GM18951 (cell line): Measurements from ENCODE around the gene TPRG1L.

Source experiments
- POLR2A ChIP-seq: IDR thresholded peaks from 4 replicates; pipeline ENCODE4 v1.6.1; 2011; ENCODE audit warnings: mild to moderate bottlenecking; ENCODE audit not compliant: insufficient read length, insufficient read depth; ENCODE audit errors: extremely low read depth
- in situ Hi-C: fragments of 300-500 bp; cut with MboI; formaldehyde crosslinking; loops from one replicate; pipeline ENCODE4 v1.12.0; 2022; ENCODE audit warnings: low sequenced_read_pairs, mixed read lengths, inconsistent platforms; ENCODE audit not compliant: unreplicated experiment

Gene TPRG1L

GRCh38 chr1:3585940-3586568 lies 38.8 kb upstream of the TPRG1L start:
- no peak for TF ChIP-seq POLR2A

DNA sequence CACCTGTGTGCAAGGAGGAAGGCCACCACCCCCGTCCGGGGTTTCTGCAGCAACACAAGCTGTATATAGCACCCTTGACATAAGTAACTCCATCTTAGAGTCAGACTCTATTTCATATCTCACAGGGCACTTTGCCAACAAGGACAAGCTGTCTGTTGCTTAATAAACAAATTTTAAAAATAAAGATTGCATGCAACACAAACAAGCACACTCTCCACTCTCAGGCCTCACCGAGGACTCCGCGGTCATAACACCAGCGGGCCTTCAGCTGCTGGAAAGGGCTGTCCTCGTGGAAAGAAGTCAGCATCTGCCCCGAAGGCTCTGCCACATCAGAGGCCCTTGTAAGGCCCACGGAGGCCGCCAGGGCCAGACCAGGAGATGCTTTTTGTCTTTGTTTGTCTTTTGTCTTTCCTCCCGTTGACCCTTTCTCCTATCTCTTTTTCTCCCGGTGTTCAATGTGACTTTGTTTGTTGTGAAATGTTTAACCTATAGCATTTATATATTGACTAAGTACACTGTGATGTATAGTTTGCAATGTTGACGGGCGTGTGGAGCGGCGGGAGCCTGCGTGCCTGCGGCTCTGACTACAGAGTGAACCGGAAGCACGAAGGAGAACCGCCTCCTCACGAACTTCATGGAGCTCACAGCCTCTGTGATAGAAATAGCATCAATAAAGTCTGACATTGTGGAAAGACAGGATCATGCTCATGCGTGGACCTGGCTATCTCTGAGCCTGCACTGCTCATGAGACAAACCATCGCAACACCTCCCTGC lies 37.6 kb upstream of the TPRG1L start:
- no peak for TF ChIP-seq POLR2A
- in situ Hi-C loops = no loop called here

More at GRCh38 chr1:3585940-3586568, 38.8 kb upstream of the TPRG1L start:
- in situ Hi-C loops = no loop called here

DNA sequence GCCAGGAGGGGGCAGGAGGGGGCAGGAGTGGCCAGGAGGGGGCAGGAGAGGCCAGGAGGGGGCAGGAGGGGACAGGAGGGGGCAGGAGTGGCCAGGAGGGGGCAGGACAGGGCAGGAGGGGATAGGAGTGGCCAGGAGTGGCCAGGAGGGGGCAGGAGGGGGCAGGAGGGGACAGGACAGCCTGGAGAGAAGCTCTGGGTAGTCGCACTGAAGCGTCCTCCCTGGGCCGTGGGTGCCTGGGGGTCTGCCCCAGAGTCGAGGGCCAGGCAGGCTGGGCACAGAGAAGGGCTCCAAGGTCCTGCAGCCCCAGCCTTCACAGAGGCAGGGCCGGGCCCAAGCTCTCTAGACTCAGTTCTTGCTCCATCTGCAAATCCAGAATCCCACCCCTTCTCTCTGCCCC lies 36.4 kb upstream of the TPRG1L start:
- in situ Hi-C loops = no loop called here
- TF ChIP-seq POLR2A = no peak

DNA sequence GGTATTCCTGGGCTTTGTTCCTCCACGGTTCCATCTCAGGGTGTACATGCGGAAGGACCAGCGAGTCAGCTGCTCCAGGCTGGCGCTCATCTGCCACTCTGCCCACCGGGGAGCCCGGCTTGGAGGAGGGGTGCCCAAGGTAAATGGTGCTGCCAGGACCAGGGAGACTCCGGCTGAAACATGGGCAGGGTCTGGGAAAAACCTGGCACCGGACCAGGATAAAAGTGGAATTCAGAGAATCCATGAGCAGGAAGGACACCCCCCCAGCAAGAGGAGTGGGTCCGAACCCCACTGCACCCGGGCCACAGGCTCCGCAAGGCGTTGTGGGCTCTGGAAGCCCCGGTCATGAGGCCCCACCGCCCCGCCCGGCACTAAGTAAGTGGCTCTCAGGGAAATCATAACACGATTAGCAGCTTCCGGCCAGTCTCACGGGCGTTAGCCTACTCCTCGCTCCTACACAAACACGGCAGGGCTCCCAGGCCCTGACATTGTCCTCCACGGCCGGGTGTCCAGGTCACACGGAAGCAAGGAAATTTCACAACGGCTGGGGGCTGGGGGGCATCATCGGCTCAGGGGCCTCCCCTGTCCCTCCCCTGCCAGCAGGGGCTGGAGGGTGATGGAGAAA lies 34.6 kb upstream of the TPRG1L start:
- in situ Hi-C loops = no loop called here
- TF ChIP-seq POLR2A = no peak

DNA sequence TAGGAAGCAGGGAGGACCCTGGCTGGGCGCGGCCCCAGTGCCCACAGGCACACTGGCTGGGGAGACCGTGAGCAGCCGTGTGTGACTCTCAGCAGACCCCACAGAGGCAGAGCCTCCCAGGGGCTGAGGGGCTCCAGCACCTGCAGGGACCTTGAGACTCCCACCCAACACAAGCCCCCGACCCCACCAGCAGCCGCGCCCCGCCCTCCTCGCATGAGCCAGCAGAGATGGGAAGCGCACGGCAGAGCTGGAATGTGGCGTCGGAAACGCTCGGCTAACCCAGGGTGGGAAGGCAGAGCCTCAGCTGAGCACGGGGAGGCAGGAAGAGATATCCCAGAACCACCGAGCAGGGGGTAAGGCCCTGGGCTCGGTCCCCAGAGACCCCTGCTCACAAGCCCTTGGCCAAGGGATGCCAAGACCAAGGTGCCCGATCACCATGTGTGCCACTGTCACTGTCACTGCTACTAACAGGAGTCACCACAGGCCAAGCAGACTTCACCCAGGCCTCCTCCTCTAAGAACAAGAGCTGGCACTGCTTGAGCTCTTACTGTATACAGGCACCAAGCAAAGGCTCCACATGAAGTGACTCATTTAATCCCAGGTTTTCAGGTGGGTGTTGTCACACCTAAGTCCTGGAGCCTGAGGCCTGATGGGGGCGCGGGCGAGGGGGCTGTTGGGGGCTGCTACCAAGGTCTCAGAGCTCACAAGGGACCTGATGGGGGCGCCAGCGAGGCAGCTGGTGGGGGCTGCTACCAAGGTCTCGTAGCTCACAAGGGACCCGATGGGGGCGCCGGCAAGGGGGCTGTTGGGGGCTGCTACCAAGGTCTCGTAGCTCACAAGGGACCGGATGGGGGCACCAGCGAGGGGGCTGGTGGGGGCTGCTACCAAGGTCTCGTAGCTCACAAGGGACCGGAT lies 33.6 kb upstream of the TPRG1L start:
- no peak for TF ChIP-seq POLR2A
- in situ Hi-C loops = no loop called here

- in situ Hi-C loops = no loop called here
- no peak for TF ChIP-seq POLR2A
These were observed 31.5 kb upstream of the TPRG1L start for GRCh38 chr1:3593334-3593733.

DNA sequence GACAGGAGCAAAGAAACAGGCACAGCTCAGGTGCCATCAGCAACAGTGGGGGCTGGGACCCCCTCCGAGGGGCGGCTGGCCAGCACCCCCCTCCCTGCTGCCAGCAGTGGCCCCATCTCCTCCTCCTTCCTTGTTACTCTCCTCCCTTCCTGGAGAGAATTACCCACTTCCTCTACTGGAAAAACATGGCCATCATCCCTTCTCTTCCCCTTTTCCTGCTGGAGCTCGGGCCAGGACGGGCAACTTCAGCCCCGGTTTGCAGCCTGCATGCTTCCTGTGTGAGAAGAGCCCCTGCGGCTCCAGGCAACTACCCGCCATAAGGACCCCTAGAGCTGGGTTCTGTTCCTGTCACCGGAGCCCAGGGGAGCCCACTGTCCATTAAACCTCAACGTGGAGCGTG lies 31.1 kb upstream of the TPRG1L start:
- no peak for TF ChIP-seq POLR2A
- in situ Hi-C loops = no loop called here

DNA sequence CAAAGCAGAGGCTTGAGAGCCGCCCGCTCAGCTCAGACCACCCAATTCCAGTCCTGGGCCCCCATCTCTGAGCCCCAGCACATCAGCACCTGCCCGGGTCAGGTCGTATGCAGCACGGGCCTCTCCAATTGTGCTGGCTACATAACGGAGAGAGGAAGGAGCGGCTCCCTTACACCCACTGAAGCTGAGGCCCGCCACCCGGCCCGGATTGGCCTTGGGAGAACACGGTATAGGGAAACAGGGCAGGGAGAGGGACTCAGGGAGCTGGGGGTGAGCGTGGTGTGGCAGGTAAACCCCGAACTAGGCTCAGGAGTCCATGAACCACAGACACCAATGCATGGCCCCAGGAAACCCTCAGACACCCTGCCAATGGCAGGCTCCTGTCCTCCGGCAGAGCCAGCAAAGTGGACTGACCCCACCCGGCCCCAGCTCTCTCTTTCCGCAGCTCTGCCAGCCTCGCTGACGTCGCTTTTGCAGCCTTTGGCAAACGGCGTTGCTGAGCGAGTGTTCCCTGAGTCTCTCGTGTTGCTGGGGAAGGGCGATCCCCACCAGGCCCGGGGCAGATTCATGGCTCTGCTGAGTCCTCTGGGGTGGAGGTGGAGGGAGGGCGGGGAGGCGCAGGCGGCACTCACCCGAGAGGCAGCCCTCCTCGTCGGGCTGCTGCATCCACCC lies 30.0 kb upstream of the TPRG1L start:
- no peak for TF ChIP-seq POLR2A
- in situ Hi-C loops = no loop called here

GRCh38 chr1:3595949-3596348 lies 28.9 kb upstream of the TPRG1L start:
- in situ Hi-C loops = no loop called here
- TF ChIP-seq POLR2A = no peak

DNA sequence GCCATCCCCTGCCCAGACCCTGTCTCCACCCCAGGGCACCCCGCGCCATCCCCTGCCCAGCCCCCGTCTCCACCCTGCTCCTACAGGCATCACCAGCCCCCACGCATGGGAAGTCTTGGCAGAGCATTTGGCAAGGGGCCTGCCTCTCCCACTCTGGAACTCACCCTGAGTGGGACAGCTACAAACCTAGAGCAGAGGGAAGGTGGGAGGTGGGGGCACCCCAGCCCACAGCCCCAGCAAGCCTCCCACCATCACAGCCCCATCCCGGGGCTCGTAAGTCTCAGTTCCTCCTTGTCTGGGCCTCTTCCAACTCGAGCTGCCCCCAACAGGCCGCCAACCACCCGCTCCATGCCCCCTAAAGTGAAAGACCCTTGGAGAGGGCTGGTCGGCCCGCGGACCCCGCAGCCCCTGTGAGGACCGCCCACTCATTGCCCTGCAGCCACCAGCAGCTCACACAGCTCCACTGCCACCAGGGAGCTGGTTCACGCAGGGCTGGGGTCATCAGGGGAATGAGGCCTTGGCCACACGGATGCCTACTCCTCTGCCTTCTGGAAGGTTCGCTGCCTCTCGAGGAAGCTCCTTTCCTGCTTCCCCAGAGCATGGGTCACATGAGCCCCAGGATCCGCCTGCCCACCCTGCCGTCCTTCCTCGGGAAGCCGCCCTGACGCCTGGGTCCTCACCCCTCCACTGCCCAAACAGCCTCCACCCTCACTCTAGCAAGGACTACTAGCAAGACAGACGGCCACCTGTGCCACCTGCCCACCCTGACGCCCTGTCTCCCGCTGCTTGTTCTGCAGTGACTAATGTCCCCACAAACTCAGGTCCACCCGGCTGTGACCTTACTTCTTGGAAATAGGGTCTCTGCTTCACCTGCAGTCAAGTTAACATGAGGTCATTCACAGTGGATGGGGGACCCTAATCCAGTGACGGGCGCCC lies 27.9 kb upstream of the TPRG1L start:
- in situ Hi-C loops = no loop called here
- no peak for TF ChIP-seq POLR2A

GRCh38 chr1:3597599-3597964 lies 27.2 kb upstream of the TPRG1L start:
- no peak for TF ChIP-seq POLR2A
- in situ Hi-C loops = no loop called here
